ENCODE results near the gene ZNF296. TPM values are rescaled to one million over a fixed set of nuclear protein-coding genes. Genes with fewer than 3 reads are reported as not detected.

ZNF296 gene
- total and polyA plus RNA-seq, 2 of the 13 experiments (the other 11 are each of a cell fraction or from before 2014, with no cell fraction given), result 0.26 to 0.62 TPM

GRCh38 chr19:45076029-45076850 lies at the start of gene ZNF296 (continued):
- TF ChIP-seq, protein P1, sequence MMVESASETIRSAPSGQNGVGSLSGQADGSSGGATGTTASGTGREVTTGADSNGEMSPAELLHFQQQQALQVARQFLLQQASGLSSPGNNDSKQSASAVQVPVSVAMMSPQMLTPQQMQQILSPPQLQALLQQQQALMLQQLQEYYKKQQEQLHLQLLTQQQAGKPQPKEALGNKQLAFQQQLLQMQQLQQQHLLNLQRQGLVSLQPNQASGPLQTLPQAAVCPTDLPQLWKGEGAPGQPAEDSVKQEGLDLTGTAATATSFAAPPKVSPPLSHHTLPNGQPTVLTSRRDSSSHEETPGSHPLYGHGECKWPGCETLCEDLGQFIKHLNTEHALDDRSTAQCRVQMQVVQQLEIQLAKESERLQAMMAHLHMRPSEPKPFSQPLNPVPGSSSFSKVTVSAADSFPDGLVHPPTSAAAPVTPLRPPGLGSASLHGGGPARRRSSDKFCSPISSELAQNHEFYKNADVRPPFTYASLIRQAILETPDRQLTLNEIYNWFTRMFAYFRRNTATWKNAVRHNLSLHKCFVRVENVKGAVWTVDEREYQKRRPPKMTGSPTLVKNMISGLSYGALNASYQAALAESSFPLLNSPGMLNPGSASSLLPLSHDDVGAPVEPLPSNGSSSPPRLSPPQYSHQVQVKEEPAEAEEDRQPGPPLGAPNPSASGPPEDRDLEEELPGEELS (CRISPR knock-in tag; IDR thresholded peaks at IDR 0.05), result 0 out of 2 replicates have a peak, but pooled peaks have one; percentile 16
- TF ChIP-seq EED (CRISPR knock-in tag; IDR thresholded peaks at IDR 0.05) (peak; percentile 32; the same call in 1 of the 2 replicates), FOXA3 (CRISPR knock-in tag; IDR thresholded peaks at IDR 0.05) (peak; percentile 35; the same call in 1 of the 2 replicates), ESRRA (CRISPR knock-in tag; IDR thresholded peaks at IDR 0.05; ENCODE audit: low read depth) (peak; percentile 49; the same call in 1 of the 2 replicates), HOXA9 (CRISPR knock-in tag; IDR thresholded peaks at IDR 0.05; ENCODE audit: borderline replicate concordance) (0 out of 2 replicates have a peak, but pooled peaks have one; percentile 11), ZNF639 (CRISPR knock-in tag; conservative IDR thresholded peaks at IDR 0.05) (no peak), ZNF10 (CRISPR knock-in tag; IDR thresholded peaks at IDR 0.05; ENCODE audit: borderline replicate concordance, low read depth) (no peak), ZNF746 (CRISPR knock-in tag; IDR thresholded peaks at IDR 0.05) (peak; percentile 58; the same call in 1 of the 2 replicates), NR2F6 (IDR thresholded peaks at IDR 0.05) (no peak), NR2F6 (CRISPR knock-in tag; IDR thresholded peaks at IDR 0.05) (peak; percentile 45; the same call in 1 of the 2 replicates), PLRG1 (conservative IDR thresholded peaks at IDR 0.05) (no peak), RORA (CRISPR knock-in tag; IDR thresholded peaks at IDR 0.05) (no peak), ZFYVE20 (CRISPR knock-in tag; IDR thresholded peaks at IDR 0.05; ENCODE audit: borderline replicate concordance, low read depth) (0 out of 2 replicates have a peak, but pooled peaks have one; percentile 20), ZNF263 (CRISPR knock-in tag; IDR thresholded peaks at IDR 0.05) (no peak), ZSCAN9 (CRISPR knock-in tag; IDR thresholded peaks at IDR 0.05; ENCODE audit: borderline replicate concordance) (no peak), AGO2 (optimal IDR thresholded peaks at IDR 0.05; ENCODE audit: low read depth, low read length) (peak; percentile 60), CAMTA2 (CRISPR knock-in tag; IDR thresholded peaks at IDR 0.05; ENCODE audit: borderline replicate concordance) (peak; percentile 46; the same call in 1 of the 2 replicates), DBP (CRISPR knock-in tag; IDR thresholded peaks at IDR 0.05; ENCODE audit: not compliant biosample characterization) (no peak), SP5 (CRISPR knock-in tag; IDR thresholded peaks at IDR 0.05; ENCODE audit: borderline replicate concordance, low read depth) (peak; percentile 78; the same call in 1 of the 2 replicates), MAZ (IDR thresholded peaks at IDR 0.05; ENCODE audit: borderline replicate concordance, low read depth, low read length) (peak; percentile 51; the same call in 1 of the 2 replicates), MAZ (CRISPR knock-in tag; IDR thresholded peaks at IDR 0.05; ENCODE audit: low read depth) (peak; percentile 94), ZNF546 (CRISPR knock-in tag; conservative IDR thresholded peaks at IDR 0.05) (peak; percentile 64; the same call in 1 of the 2 replicates), UBTF (CRISPR knock-in tag; IDR thresholded peaks at IDR 0.05) (peak; percentile 88; the same call in 1 of the 2 replicates), SALL2 (CRISPR knock-in tag; IDR thresholded peaks at IDR 0.05) (peak; percentile 96)
